ENCODE results near the gene HMGCR. TPM values are rescaled to one million over a fixed set of nuclear protein-coding genes. Genes with fewer than 3 reads are reported as not detected.

Gene HMGCR
- total RNA-seq, 1 experiment from 2014 or later: 178 TPM

DNA sequence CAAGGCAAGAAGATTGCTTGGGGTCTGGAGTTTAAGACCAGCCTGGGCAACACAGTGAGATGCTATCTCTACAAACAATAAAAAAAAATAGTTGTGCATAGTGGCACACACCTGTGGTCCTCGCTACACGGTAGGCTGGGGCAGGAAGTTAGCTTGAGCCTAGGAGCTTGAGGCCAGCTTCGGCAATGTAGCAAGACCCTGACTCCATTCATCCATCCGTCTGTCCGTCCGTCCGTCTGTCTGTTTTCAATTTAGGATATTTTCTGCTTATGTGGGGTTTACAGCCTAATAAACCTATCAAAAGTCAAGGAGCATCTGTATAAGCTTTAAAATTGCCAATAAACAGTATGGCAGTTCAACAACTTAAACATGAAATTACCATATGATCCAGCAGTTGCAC is 19.7 kb downstream of the HMGCR start:
- Histone ChIP-seq H2AFZ (ENCODE audit: low read length) (no peak overlapping the region), H3K23me2 (ENCODE audit: insufficient read length, low read depth, low read length, poor library complexity, severe bottlenecking) (no peaks in the 10 kb centered on the region), H3K4me2 (ENCODE audit: insufficient read depth, insufficient read length, low read length) (no peak overlapping the region), H3K14ac (ENCODE audit: insufficient read depth, low read length) (no peak overlapping the region), H3K27ac (ENCODE audit: insufficient read length, low read depth, low read length) (no peak overlapping the region), H4K91ac (ENCODE audit: insufficient read length, low read depth, low read length) (no peak overlapping the region), H4K20me1 (ENCODE audit: control insufficient read depth, insufficient read depth, insufficient read length) (no peaks in the 10 kb centered on the region), H3K23ac (ENCODE audit: insufficient read length, low read depth, low read length) (no peak overlapping the region), H3K56ac (ENCODE audit: insufficient read length, low read depth, low read length) (no peak overlapping the region), H3K27me3 (ENCODE audit: insufficient read depth, low read length) (no peaks in the 10 kb centered on the region), H2BK120ac (ENCODE audit: low read depth, low read length, poor library complexity, severe bottlenecking) (no peak overlapping the region), H4K8ac (replicated peaks; ENCODE audit: insufficient read length, low read depth, low read length) (no peak overlapping the region), H3K4me1 (ENCODE audit: insufficient read depth, low read length) (no peaks in the 10 kb centered on the region), H2BK12ac (ENCODE audit: insufficient read length, low read depth, low read length) (no peak overlapping the region), H2BK15ac (ENCODE audit: low read depth, low read length) (no peak overlapping the region), H3T11ph (ENCODE audit: low read length) (no peak overlapping the region), H3K79me1 (ENCODE audit: insufficient read depth, low read depth, low read length, poor library complexity, severe bottlenecking) (no peaks in the 10 kb centered on the region), H4K5ac (ENCODE audit: insufficient read length, low read depth, low read length) (no peak overlapping the region), H2AK5ac (ENCODE audit: insufficient read length, low read length) (no peak overlapping the region), H2BK5ac (ENCODE audit: insufficient read length, low read length) (no peak overlapping the region), H3K18ac (ENCODE audit: insufficient read length, low read depth, low read length) (no peak overlapping the region), H2BK20ac (ENCODE audit: low read depth, low read length, poor library complexity, severe bottlenecking) (no peak overlapping the region), H3K79me2 (ENCODE audit: insufficient read depth, low read length) (no peaks in the 10 kb centered on the region), H3K4ac (ENCODE audit: low read depth, low read length) (no peak overlapping the region), H3K9me3 (ENCODE audit: control insufficient read depth, low read depth, low read length) (no peaks in the 10 kb centered on the region), H3K9ac (ENCODE audit: extremely low read depth, insufficient read length, low read length) (no peak overlapping the region)
- Mint-ChIP-seq H3K4me1 (peaks cover 0 to 2% of the 10 kb centered on the region in 2 experiments; a peak in 1 of 4 replicates), H3K9me3 (no peaks in the 10 kb centered on the region), H3K27ac (no peak overlapping the region), H3K4me3 (no peak overlapping the region), H3K36me3 (ENCODE audit: insufficient read depth in 1 of 3, low read depth in 3 of 3) (peaks cover 53 to 86% (median 84%) of the 10 kb centered on the region in 3 experiments; a peak in 6 of 7 replicates), H3K27me3 (ENCODE audit: low read depth) (no peaks in the 10 kb centered on the region)
- no CpG with 5 or more reads among the region's 7 CpGs for WGBS (ENCODE audit: extremely low coverage, insufficient read length, low lambda C conversion rate)
- DNase-seq: no peak
- TF ChIP-seq, protein P1, sequence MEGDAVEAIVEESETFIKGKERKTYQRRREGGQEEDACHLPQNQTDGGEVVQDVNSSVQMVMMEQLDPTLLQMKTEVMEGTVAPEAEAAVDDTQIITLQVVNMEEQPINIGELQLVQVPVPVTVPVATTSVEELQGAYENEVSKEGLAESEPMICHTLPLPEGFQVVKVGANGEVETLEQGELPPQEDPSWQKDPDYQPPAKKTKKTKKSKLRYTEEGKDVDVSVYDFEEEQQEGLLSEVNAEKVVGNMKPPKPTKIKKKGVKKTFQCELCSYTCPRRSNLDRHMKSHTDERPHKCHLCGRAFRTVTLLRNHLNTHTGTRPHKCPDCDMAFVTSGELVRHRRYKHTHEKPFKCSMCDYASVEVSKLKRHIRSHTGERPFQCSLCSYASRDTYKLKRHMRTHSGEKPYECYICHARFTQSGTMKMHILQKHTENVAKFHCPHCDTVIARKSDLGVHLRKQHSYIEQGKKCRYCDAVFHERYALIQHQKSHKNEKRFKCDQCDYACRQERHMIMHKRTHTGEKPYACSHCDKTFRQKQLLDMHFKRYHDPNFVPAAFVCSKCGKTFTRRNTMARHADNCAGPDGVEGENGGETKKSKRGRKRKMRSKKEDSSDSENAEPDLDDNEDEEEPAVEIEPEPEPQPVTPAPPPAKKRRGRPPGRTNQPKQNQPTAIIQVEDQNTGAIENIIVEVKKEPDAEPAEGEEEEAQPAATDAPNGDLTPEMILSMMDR (conservative IDR thresholded peaks at IDR 0.05): no peak
